SU-DHL-6 (cell line): ENCODE data around the gene CIB4.

Experiments
- H2AFZ ChIP-seq: fragments of 200-600 bp; sonication (generic); 2 replicates; pipeline ENCODE4 v1.6.1; 2014; ENCODE audit warnings: low read depth, mild to moderate bottlenecking, moderate library complexity, mixed read lengths, antibody characterized with exemption, low read length; ENCODE audit not compliant: severe bottlenecking
- H3F3A ChIP-seq: fragments of 200-600 bp; shearing (Covaris generic); 2 replicates; pipeline ENCODE4 v1.6.0; 2016; ENCODE audit warnings: antibody characterized with exemption, mild to moderate bottlenecking; ENCODE audit not compliant: insufficient read depth
- H3K27ac ChIP-seq: fragments of 200-600 bp; sonication (generic); 2 replicates; pipeline ENCODE4 v1.5.1; 2016; ENCODE audit warnings: low read depth, mild to moderate bottlenecking, low read length, moderate library complexity, mixed read lengths
- H3K27me3 ChIP-seq: fragments of 200-600 bp; sonication (generic), shearing (Covaris generic); 2 replicates; pipeline ENCODE4 v1.6.0; 2014; ENCODE audit warnings: mild to moderate bottlenecking, low read length
- H3K36me3 ChIP-seq: fragments of 200-600 bp; sonication (generic); 2 replicates; pipeline ENCODE4 v1.6.1; 2014; ENCODE audit warnings: mild to moderate bottlenecking, low read length, mixed read lengths
- H3K4me2 ChIP-seq: fragments of 300-600, 200-600 bp; shearing (Covaris generic), sonication (generic); 2 replicates; pipeline ENCODE4 v1.6.0; 2014; ENCODE audit warnings: low read length, low read depth, mild to moderate bottlenecking; ENCODE audit not compliant: poor library complexity, severe bottlenecking
- H3K4me3 ChIP-seq: fragments of 200-600 bp; sonication (generic); 2 replicates; pipeline ENCODE4 v1.5.1; 2014; ENCODE audit warnings: antibody characterized with exemption, low read length, mild to moderate bottlenecking, mixed read lengths; ENCODE audit not compliant: insufficient read depth, poor library complexity, severe bottlenecking
- H3K79me2 ChIP-seq: fragments of 200-600 bp; sonication (generic); 2 replicates; pipeline ENCODE4 v1.6.1; 2014; ENCODE audit warnings: mild to moderate bottlenecking, low read length, moderate library complexity; ENCODE audit not compliant: insufficient read depth
- H3K9ac ChIP-seq: fragments of 200-600 bp; sonication (generic); 2 replicates; pipeline ENCODE4 v1.7.0; 2014; ENCODE audit warnings: mild to moderate bottlenecking, low read length
- H3K9me2 ChIP-seq: fragments of 200-600 bp; sonication (generic); replicated peaks from 2 replicates; pipeline ENCODE4 v1.6.1; 2014; ENCODE audit warnings: low read length; ENCODE audit not compliant: insufficient read depth
- H3K9me3 ChIP-seq: fragments of 200-600 bp; sonication (generic); 2 replicates; pipeline ENCODE4 v1.6.1; 2014; ENCODE audit warnings: low read length, mixed read lengths; ENCODE audit not compliant: insufficient read depth
- H4K20me1 ChIP-seq: fragments of 200-600 bp; sonication (generic); 2 replicates; pipeline ENCODE4 v1.6.1; 2014; ENCODE audit warnings: low read depth, mild to moderate bottlenecking, antibody characterized with exemption, low read length, moderate library complexity, mixed read lengths
- EZH2phosphoT487 ChIP-seq: fragments of 200-600 bp; sonication (generic), shearing (Covaris generic); conservative IDR thresholded peaks from 2 replicates; pipeline ENCODE4 v1.6.1; 2018; ENCODE audit warnings: mild to moderate bottlenecking, antibody characterized with exemption, low read length, moderate library complexity, mixed read lengths
- TF ChIP-seq, protein P1 (sequence below): fragments of 200-600 bp; sonication (generic); IDR thresholded peaks from one replicate; pipeline ENCODE4 v1.5.1; 2017; ENCODE audit warnings: antibody characterized with exemption, mild to moderate bottlenecking, low read length, moderate library complexity; ENCODE audit not compliant: insufficient read depth, poor library complexity, severe bottlenecking

Gene CIB4

DNA sequence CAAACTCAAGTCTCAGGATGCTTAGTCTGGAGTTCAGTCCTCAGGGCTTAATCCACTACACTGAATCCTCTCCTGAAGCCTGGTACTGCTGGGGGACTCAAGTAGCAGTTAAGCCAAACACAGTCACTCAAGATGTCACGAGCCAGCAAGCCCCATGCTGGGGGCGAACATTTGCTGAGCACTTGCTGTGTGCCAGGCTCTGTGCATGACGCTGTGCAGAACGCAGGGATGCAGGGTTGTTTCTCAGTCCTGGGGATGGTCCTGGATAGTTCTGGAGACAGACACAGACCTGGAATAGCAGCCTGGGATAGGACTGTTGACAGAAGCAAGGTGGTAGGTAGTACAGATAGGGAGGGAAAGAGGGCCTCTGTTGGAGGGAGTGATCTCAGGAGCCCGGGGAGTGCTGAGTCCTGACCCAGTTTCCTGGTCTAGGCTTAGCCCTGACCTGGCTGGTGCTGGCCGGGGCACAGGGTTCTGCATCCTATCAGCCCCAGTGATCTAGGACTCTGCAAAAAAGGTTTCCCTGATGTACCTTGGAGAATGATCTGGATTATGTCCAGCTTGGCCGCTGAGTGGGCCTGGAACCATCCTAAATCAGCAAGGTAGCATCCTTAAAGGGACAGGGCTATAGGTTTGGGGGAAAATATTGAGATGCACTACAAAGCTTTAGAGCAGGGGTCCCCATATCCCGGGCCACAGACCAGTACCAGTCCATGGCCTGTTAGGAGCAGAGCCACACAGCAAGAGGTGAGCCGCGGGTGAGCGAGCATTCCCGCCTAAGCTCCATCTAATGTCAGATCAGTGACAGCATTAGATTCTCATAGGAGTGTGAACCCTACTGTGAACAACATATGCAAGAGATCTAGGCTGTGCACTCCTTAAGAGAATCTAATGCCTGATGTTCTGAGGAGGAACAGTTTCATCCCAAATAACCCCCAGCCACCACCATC is 108.6 kb downstream of the CIB4 start:
- Histone ChIP-seq H3K9me3 (no peaks in the 10 kb centered on the region), H3K9ac (no peak overlapping the region), H3K27ac (no peak overlapping the region), H3K9me2 (no peaks in the 10 kb centered on the region), H3K27me3 (no peaks in the 10 kb centered on the region), H3K4me2 (no peak overlapping the region), H3K79me2 (no peaks in the 10 kb centered on the region), H3K4me3 (no peak overlapping the region), H4K20me1 (no peaks in the 10 kb centered on the region), H2AFZ (no peak overlapping the region), H3F3A (no peaks in the 10 kb centered on the region), H3K36me3 (no peaks in the 10 kb centered on the region)
- TF ChIP-seq EZH2phosphoT487: no peak
- TF ChIP-seq, protein P1, sequence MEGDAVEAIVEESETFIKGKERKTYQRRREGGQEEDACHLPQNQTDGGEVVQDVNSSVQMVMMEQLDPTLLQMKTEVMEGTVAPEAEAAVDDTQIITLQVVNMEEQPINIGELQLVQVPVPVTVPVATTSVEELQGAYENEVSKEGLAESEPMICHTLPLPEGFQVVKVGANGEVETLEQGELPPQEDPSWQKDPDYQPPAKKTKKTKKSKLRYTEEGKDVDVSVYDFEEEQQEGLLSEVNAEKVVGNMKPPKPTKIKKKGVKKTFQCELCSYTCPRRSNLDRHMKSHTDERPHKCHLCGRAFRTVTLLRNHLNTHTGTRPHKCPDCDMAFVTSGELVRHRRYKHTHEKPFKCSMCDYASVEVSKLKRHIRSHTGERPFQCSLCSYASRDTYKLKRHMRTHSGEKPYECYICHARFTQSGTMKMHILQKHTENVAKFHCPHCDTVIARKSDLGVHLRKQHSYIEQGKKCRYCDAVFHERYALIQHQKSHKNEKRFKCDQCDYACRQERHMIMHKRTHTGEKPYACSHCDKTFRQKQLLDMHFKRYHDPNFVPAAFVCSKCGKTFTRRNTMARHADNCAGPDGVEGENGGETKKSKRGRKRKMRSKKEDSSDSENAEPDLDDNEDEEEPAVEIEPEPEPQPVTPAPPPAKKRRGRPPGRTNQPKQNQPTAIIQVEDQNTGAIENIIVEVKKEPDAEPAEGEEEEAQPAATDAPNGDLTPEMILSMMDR: no peak
